Thoracic aorta (tissue), 2 donors: Measurements from ENCODE around the gene POLRMT. TPM values are rescaled to one million over a fixed set of nuclear protein-coding genes. Genes with fewer than 3 reads are reported as not detected.

Source experiments
- ATAC-seq: fragments of 150-250 bp; one replicate; pipeline ENCODE4 v1.8.0; 2017; ENCODE audit warnings: low read depth; ENCODE audit not compliant: insufficient number of reproducible peaks, low FRiP score
- DNase-seq: peaks from one replicate; pipeline ENCODE4 v3.0.0-alpha.2; 2020; ENCODE audit warnings: low spot score
- H3K27ac ChIP-seq, 2 donors: fragments of 200-600 bp; sonication (generic); 1 replicate in 1 of 2; 2 replicates in 1 of 2; pipeline ENCODE4 v1.5.1; 2016; ENCODE audit warnings: mild to moderate bottlenecking in 2 of 2, moderate library complexity in 2 of 2
- H3K27me3 ChIP-seq: fragments of 200-600 bp; sonication (generic); replicated peaks from 2 replicates; pipeline ENCODE4 v1.6.0; 2016; ENCODE audit warnings: mild to moderate bottlenecking; ENCODE audit not compliant: insufficient read depth
- H3K36me3 ChIP-seq: fragments of 200-600 bp; sonication (generic); one replicate; pipeline ENCODE4 v1.5.1; 2016
- H3K4me1 ChIP-seq, 2 donors: fragments of 200-600 bp; sonication (generic); 1 replicate in 1 of 2; 2 replicates in 1 of 2; pipeline versions ENCODE4 v1.5.1 to v1.6.0; 2016; ENCODE audit warnings: low read depth in 2 of 2, mild to moderate bottlenecking in 1 of 2; ENCODE audit not compliant: control insufficient read depth in 1 of 2
- H3K4me3 ChIP-seq: fragments of 200-600 bp; sonication (generic); 2 replicates; pipeline ENCODE4 v1.5.1; 2016; ENCODE audit warnings: mild to moderate bottlenecking
- H3K9me3 ChIP-seq: fragments of 200-600 bp; sonication (generic); 2 replicates; pipeline ENCODE4 v1.5.1; 2016
- CTCF ChIP-seq: fragments of 200-600 bp; sonication (generic); IDR thresholded peaks from one replicate; pipeline ENCODE4 v1.5.1; 2019; ENCODE audit warnings: antibody characterized with exemption
- total RNA-seq, 2 donors: library from RNA; depleted of rRNA; stranded (reverse); fragments of >200 nt; gene quantifications; one replicate each; pipeline versions ENCODE4 v1.1.0 to v1.2.3, GENCODE V29; 2016

POLRMT gene
- total RNA-seq, 2 donors from 2014 or later = 23.8 to 30.9 TPM

DNA sequence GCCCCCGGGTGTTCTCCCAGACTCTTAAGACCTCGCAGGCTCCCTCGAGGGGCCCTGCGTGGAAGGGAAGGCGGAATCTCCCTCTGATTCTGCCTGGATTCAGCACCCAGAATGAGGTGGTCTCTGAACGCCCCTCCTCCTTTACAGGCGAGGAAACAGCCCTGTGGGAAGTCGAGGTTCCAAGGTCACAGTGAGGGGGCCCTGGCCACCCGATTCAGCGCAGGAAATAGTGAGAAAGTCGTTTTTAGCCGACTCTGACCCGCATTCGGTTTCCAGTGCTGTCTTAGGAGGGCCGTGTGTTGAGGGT is 59.9 kb downstream of the POLRMT start:
- no peak for DNase-seq
- no peaks in the 10 kb centered on the region for H3K27me3 ChIP-seq
- peaks cover 4% of the 10 kb centered on the region for H3K36me3 ChIP-seq
- no peak overlapping the region for H3K27ac ChIP-seq
- peaks cover 26 to 49% of the 10 kb centered on the region in 2 donors for H3K4me1 ChIP-seq
- H3K4me3 ChIP-seq = peak overlapping the region; percentile 96
- no peaks in the 10 kb centered on the region for H3K9me3 ChIP-seq
- no peak for TF ChIP-seq CTCF
- no peak for ATAC-seq

- ATAC-seq (no peak), DNase-seq (no peak)
- Histone ChIP-seq H3K27ac (peak overlapping the region; percentile 67 to 71), H3K4me1 (peaks cover 26 to 49% of the 10 kb centered on the region in 2 donors), H3K36me3 (no peaks in the 10 kb centered on the region), H3K9me3 (no peaks in the 10 kb centered on the region), H3K4me3 (peak overlapping the region; percentile 96), H3K27me3 (no peaks in the 10 kb centered on the region)
- TF ChIP-seq CTCF = no peak
These were observed 60.4 kb downstream of the POLRMT start for GRCh38 chr19:572743-573518.

DNA sequence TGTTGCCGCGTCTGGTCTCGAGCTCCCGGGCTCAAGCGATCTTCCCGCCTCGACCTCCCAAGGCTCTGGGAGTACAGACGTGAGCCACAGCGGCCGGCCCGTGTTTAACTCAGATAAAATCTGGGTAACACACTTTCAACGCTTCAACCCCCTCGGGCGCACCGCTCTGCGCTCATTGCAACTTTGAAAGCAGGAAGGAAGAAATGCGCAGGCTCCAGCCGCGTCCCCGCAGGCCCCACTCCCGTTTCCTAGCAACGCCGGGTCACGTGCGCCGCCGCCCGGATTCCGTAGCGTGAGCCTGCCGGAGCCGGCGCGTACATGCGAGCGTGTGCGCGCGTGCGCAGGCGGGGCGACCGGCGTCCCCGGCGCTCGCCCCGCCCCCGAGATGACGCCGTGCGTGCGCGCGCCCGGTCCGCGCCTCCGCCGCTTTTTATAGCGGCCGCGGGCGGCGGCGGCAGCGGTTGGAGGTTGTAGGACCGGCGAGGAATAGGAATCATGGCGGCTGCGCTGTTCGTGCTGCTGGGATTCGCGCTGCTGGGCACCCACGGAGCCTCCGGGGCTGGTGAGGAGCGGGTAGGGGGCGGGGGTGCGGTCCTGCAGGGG is 61.1 kb downstream of the POLRMT start, which contains the start of gene BSG:
BSG (plus strand) TSS at position 457 of the 603 bp plus-strand sequence; CDS start at position 496, 39 bp downstream.
- Histone ChIP-seq H3K9me3 (no peaks in the 10 kb centered on the region), H3K27ac (peak within 1 kb of the TSS; percentile 67 to 71), H3K4me1 (peaks cover 26 to 49% of the 10 kb centered on the region in 2 donors), H3K27me3 (no peaks in the 10 kb centered on the region), H3K36me3 (no peaks in the 10 kb centered on the region), H3K4me3 (peak within 1 kb of the TSS; percentile 96)
- ATAC-seq = peak; percentile 86
- DNase-seq = peak; percentile 90
- no peak for TF ChIP-seq CTCF

DNA sequence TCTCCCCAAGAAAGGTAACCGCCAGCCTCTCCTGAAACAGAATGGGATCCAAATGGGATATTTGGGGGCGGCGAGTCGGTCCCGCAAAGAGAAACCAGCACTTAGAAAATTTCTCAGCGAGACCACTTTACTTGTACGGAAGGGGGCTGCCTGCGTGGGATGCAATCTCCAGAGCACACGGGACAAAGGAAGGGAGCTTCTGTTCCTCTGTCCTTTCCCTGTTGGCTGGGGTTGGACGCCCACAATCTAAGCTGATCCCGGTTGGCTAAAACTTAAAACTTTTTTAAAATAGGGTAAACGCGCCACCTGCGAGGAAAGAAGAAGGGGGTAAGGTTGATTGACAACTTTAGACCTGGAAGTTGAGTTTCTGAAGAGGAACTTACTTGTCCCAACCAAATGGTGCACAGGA is 61.8 kb downstream of the POLRMT start:
- no peak for DNase-seq
- Histone ChIP-seq H3K9me3 (no peaks in the 10 kb centered on the region), H3K4me1 (peaks cover 26 to 43% of the 10 kb centered on the region in 2 donors), H3K4me3 (peak overlapping the region; percentile 96), H3K27me3 (no peaks in the 10 kb centered on the region), H3K27ac (peak overlapping the region in 1 of 2 donors; percentile 38), H3K36me3 (no peaks in the 10 kb centered on the region)
- TF ChIP-seq CTCF = no peak
- ATAC-seq = no peak

DNA sequence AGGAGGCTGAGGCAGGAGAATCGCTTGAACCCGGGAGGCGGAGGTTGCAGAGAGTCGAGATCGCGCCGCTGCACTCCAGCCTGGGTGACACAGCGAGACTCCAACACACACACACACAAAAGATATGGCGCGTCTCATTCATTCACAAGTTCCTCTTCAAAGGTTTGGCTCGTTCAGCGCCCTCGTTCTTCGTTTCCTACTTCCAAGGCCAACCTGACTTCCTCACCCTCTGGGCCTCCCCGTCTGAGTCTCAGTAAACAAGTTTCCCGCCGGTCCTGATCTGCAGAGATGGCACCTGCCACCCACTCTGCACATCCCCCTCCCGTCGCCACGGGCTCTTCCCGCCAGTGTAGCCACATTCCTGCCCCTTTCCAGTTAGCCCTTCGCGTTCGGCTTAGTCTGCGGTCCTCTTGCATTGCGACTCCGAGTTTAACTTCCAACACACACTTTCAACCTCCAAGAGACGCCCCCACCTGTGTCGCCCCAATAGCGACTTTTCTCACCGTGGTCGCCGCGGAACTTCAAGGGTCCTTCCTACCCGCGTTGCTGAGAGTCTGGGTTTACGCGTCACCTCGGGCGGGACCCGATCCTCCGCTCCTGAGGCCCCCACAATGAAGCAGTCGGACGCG is 62.3 kb downstream of the POLRMT start:
- H3K27me3 ChIP-seq = no peaks in the 10 kb centered on the region
- H3K36me3 ChIP-seq = no peaks in the 10 kb centered on the region
- DNase-seq = no peak
- TF ChIP-seq CTCF = no peak
- ATAC-seq = no peak
- no peak overlapping the region for H3K27ac ChIP-seq
- peak overlapping the region; percentile 96 for H3K4me3 ChIP-seq
- H3K9me3 ChIP-seq = no peaks in the 10 kb centered on the region
- H3K4me1 ChIP-seq = peaks cover 21 to 38% of the 10 kb centered on the region in 2 donors
